OCI-LY7 (cell line): Measurements from ENCODE around the gene ARHGAP33. TPM values are rescaled to one million over a fixed set of nuclear protein-coding genes. Genes with fewer than 3 reads are reported as not detected.

Source experiments
- BruUV-seq: library from RNA; stranded (reverse); fragments of 400-500 nt; replicated peaks from 2 replicates; lab custom pipeline; 2021; lab: Mats Ljungman, UMichigan
- CTCF ChIA-PET: fragments of 300-600 bp; sonication (Branson Sonifier 250); formaldehyde crosslinking; loops from one replicate; lab custom pipeline; 2022; ENCODE audit warnings: antibody characterized with exemption; ENCODE audit not compliant: unreplicated experiment; lab: Charles Lee
- POLR2A ChIA-PET: fragments of 300-600 bp; sonication (Branson Sonifier 250); formaldehyde crosslinking; loops from one replicate; lab custom pipeline; 2022; ENCODE audit warnings: antibody characterized with exemption; lab: Charles Lee
- DNase-seq: peaks from one replicate; pipeline ENCODE4 v3.0.0-alpha.2; 2015; ENCODE audit warnings: low spot score
- H2AFZ ChIP-seq: fragments of 200-600 bp; sonication (generic), shearing (Covaris generic); 2 replicates; pipeline ENCODE4 v1.6.1; 2014; ENCODE audit warnings: mild to moderate bottlenecking, antibody characterized with exemption, low read length, moderate library complexity
- H3K27ac ChIP-seq: fragments of 200-600 bp; sonication (generic); 2 replicates; pipeline ENCODE4 v1.5.1; 2014; ENCODE audit warnings: mixed run types, low read depth, mild to moderate bottlenecking, moderate library complexity, low read length, inconsistent platforms; ENCODE audit not compliant: poor library complexity, severe bottlenecking
- H3K36me3 ChIP-seq: fragments of 200-600 bp; sonication (generic); 2 replicates; pipeline ENCODE4 v1.6.1; 2014; ENCODE audit warnings: mild to moderate bottlenecking, antibody characterized with exemption, low read length, moderate library complexity, mixed read lengths; ENCODE audit not compliant: insufficient read depth
- H3K4me1 ChIP-seq: fragments of 200-600 bp; sonication (generic); 2 replicates; pipeline ENCODE4 v1.5.1; 2014; ENCODE audit warnings: mild to moderate bottlenecking, low read length; ENCODE audit not compliant: insufficient read depth, poor library complexity, severe bottlenecking
- H3K4me2 ChIP-seq: fragments of 200-600 bp; sonication (generic); 2 replicates; pipeline ENCODE4 v1.6.1; 2014; ENCODE audit warnings: mild to moderate bottlenecking, low read length
- H3K4me3 ChIP-seq: fragments of 200-600 bp; sonication (generic); 2 replicates; pipeline ENCODE4 v1.5.1; 2014; ENCODE audit warnings: mild to moderate bottlenecking, low read depth, low read length; ENCODE audit not compliant: poor library complexity, severe bottlenecking
- H3K79me2 ChIP-seq: fragments of 200-600 bp; sonication (generic); 2 replicates; pipeline ENCODE4 v1.6.1; 2016; ENCODE audit warnings: low read depth, mild to moderate bottlenecking, low read length, moderate library complexity, mixed read lengths; ENCODE audit not compliant: insufficient read depth
- H3K9me2 ChIP-seq: fragments of 200-600 bp; sonication (generic); 2 replicates; pipeline ENCODE4 v1.6.1; 2016; ENCODE audit warnings: mild to moderate bottlenecking, low read length, mixed read lengths; ENCODE audit not compliant: insufficient read depth
- H3K9me3 ChIP-seq: fragments of 200-600 bp; sonication (generic); 2 replicates; pipeline ENCODE4 v1.6.1; 2014; ENCODE audit warnings: mild to moderate bottlenecking, mixed run types, low read length, mixed read lengths
- H4K20me1 ChIP-seq: fragments of 200-600 bp; sonication (generic); 2 replicates; pipeline ENCODE4 v1.6.1; 2014; ENCODE audit warnings: mild to moderate bottlenecking, antibody characterized with exemption, low read length, moderate library complexity, mixed read lengths; ENCODE audit not compliant: insufficient read depth
- CTCF ChIP-seq: fragments of 200-600 bp; sonication (generic); conservative IDR thresholded peaks from 2 replicates; pipeline ENCODE4 v1.5.1; 2014; ENCODE audit warnings: mild to moderate bottlenecking, antibody characterized with exemption, low read length, moderate library complexity, mixed read lengths
- EZH2phosphoT487 ChIP-seq: fragments of 200-600 bp; sonication (generic); IDR thresholded peaks from 2 replicates; pipeline ENCODE4 v1.6.1; 2018; ENCODE audit warnings: low read depth, borderline replicate concordance, mild to moderate bottlenecking, mixed run types, antibody characterized with exemption, low read length, moderate library complexity, mixed read lengths
- intact Hi-C: fragments of 100-400 bp; cut with micrococcal nuclease; formaldehyde crosslinking; loops from one replicate; pipeline ENCODE4 v1.10.0; 2022; ENCODE audit not compliant: unreplicated experiment
- total RNA-seq, 2 experiments: library from RNA; depleted of rRNA in 1 of 2; stranded (reverse); fragments of >200 nt in 1 of 2; shearing (Covaris generic) in 1 of 2; gene quantifications; 2 replicates each; pipeline ENCODE4 v1.2.3, GENCODE V29; 2014 to 2022

The ARHGAP33 gene
- total RNA-seq, 2 experiments from 2014 or later: 15.1 to 94.6 TPM

GRCh38 chr19:35746087-35746462 lies 29.3 kb upstream of the ARHGAP33 start:
- H3K36me3 ChIP-seq: no peaks in the 10 kb centered on the region; the same call in 1 of the 2 replicates
- POLR2A ChIA-PET: interaction anchor here (0.5 to 1.0 kb wide), 5 partner anchors 34 to 608 kb away, joined by 3 to 4 read pairs (median 3); partner anchors contain the start of gene ALKBH6
- intact Hi-C loops: loop anchor here (10.0 kb wide), 1 partner anchor 1311 kb away; no protein-coding TSS in a partner anchor
- H3K4me3 ChIP-seq: peak overlapping the region; percentile 78
- peak overlapping the region; percentile 86 for H3K4me2 ChIP-seq
- H3K9me3 ChIP-seq: no peaks in the 10 kb centered on the region
- H3K4me1 ChIP-seq: peaks cover 55% of the 10 kb centered on the region
- CTCF ChIA-PET: no interaction called here
- H3K9me2 ChIP-seq: no peaks in the 10 kb centered on the region
- no peak for TF ChIP-seq CTCF
- no peak for TF ChIP-seq EZH2phosphoT487
- no peaks in the 10 kb centered on the region for H4K20me1 ChIP-seq
- peaks cover 14% of the 10 kb centered on the region; the same call in 1 of the 2 replicates for H3K79me2 ChIP-seq
- no TSS peak for BruUV-seq
- no peak for DNase-seq
- peak overlapping the region; percentile 86 for H3K27ac ChIP-seq
- no peak overlapping the region; the same call in 1 of the 2 replicates for H2AFZ ChIP-seq

GRCh38 chr19:35746531-35746930 lies 28.8 kb upstream of the ARHGAP33 start:
- H3K27ac ChIP-seq: peak overlapping the region; percentile 86
- no peaks in the 10 kb centered on the region for H4K20me1 ChIP-seq
- no peaks in the 10 kb centered on the region for H3K9me2 ChIP-seq
- H3K9me3 ChIP-seq: no peaks in the 10 kb centered on the region
- ChIA-PET POLR2A (interaction anchor here (0.7 to 1.0 kb wide), 2 partner anchors 12 to 257 kb away, joined by 3 to 6 read pairs; no protein-coding TSS in a partner anchor), CTCF (no interaction called here)
- no peaks in the 10 kb centered on the region; the same call in 1 of the 2 replicates for H3K36me3 ChIP-seq
- H3K4me1 ChIP-seq: peaks cover 52% of the 10 kb centered on the region
- intact Hi-C loops: loop anchor here (10.0 kb wide), 1 partner anchor 1312 kb away; no protein-coding TSS in a partner anchor
- no peak for DNase-seq
- peak overlapping the region; percentile 86 for H3K4me2 ChIP-seq
- no TSS peak for BruUV-seq
- H3K4me3 ChIP-seq: peak overlapping the region; percentile 78
- H2AFZ ChIP-seq: no peak overlapping the region
- H3K79me2 ChIP-seq: peaks cover 14% of the 10 kb centered on the region; the same call in 1 of the 2 replicates
- TF ChIP-seq CTCF: no peak
- TF ChIP-seq EZH2phosphoT487: no peak
